Measurements from ENCODE around the gene NNMT. TPM values are rescaled to one million over a fixed set of nuclear protein-coding genes. Genes with fewer than 3 reads are reported as not detected.

The NNMT gene
- total RNA-seq, 1 experiment from 2014 or later, result not detected

DNA sequence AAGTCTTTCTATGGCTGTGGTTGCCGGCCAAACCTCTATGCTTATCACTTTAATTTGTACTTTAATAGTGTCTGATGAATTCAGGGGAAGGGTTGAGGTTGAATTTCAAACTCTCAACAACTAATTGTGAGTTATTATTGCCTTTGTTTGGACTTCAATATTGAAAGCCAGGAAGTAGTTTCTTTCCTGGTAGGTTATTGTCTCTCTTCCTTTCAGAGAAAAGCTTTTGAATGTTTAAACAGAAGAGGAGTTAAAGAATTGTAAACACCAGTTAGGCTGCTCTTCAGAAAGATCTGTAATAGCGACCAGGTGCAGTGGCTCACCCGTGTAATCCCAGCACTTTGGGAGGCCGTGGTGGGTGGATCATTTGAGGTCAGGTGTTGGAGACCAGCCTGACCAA is 22.2 kb downstream of the NNMT start:
- Histone ChIP-seq H3K9me2 (ENCODE audit: insufficient read depth) (no peaks in the 10 kb centered on the region), H3K27me3 (ENCODE audit: insufficient read depth, low read length) (peaks cover 28% of the 10 kb centered on the region), H3K27ac (ENCODE audit: low read depth, low read length) (no peak overlapping the region), H3K79me2 (ENCODE audit: insufficient read depth, low read length) (no peaks in the 10 kb centered on the region), H3K4me1 (ENCODE audit: control insufficient read depth in 1 of 2, insufficient read depth in 2 of 2, low read length in 2 of 2) (no peaks in the 10 kb centered on the region), H3K4me3 (replicated peaks in 1 of 2; ENCODE audit: low read depth in 1 of 2, low read length in 2 of 2) (no peak overlapping the region), H3K36me3 (ENCODE audit: control insufficient read depth in 1 of 2, insufficient read depth in 2 of 2, low read length in 2 of 2) (no peaks in the 10 kb centered on the region), H3K9ac (ENCODE audit: low read length) (no peak overlapping the region), H4K20me1 (ENCODE audit: insufficient read depth) (no peaks in the 10 kb centered on the region), H3K4me2 (ENCODE audit: low read length) (no peak overlapping the region), H2AFZ (ENCODE audit: low read depth, low read length, poor library complexity, severe bottlenecking) (no peak overlapping the region), H3K9me3 (ENCODE audit: control insufficient read depth in 1 of 2, insufficient read depth in 1 of 2, low read depth in 1 of 2, low read length in 2 of 2) (no peaks in the 10 kb centered on the region)
- BruUV-seq (replicated peaks), result no TSS peak
- POLR2A ChIA-PET, result no interaction called here
- RAD21 ChIA-PET (ENCODE audit: low non-redundant PET in 1 of 2, low total read pairs in 2 of 2, uncharacterized antibody in 2 of 2, unreplicated experiment in 2 of 2), result no interaction called here
- CTCF ChIA-PET, result no interaction called here
- intact Hi-C loops (cut with micrococcal nuclease), result no loop called here
- DNase-seq (ENCODE audit: low read depth, low spot score), result no peak
- no peak for ATAC-seq
- TF ChIP-seq, protein P1, sequence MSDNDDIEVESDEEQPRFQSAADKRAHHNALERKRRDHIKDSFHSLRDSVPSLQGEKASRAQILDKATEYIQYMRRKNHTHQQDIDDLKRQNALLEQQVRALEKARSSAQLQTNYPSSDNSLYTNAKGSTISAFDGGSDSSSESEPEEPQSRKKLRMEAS (IDR thresholded peaks at IDR 0.05), result no peak
- TF ChIP-seq JUND (IDR thresholded peaks at IDR 0.05), result no peak
- no peak for TF ChIP-seq EZH2 (IDR thresholded peaks at IDR 0.05)
- no peak for TF ChIP-seq POLR2AphosphoS5 (IDR thresholded peaks at IDR 0.05; ENCODE audit: low read depth, low read length)
- TF ChIP-seq EGR1 (IDR thresholded peaks at IDR 0.05; ENCODE audit: low read depth), result no peak
- TF ChIP-seq TCF7L2 (IDR thresholded peaks at IDR 0.05; ENCODE audit: borderline replicate concordance, extremely low read depth, insufficient read depth, insufficient read length), result no peak
- TF ChIP-seq CBX3 (IDR thresholded peaks at IDR 0.05; ENCODE audit: low read depth), result no peak
- TF ChIP-seq, protein P2, sequence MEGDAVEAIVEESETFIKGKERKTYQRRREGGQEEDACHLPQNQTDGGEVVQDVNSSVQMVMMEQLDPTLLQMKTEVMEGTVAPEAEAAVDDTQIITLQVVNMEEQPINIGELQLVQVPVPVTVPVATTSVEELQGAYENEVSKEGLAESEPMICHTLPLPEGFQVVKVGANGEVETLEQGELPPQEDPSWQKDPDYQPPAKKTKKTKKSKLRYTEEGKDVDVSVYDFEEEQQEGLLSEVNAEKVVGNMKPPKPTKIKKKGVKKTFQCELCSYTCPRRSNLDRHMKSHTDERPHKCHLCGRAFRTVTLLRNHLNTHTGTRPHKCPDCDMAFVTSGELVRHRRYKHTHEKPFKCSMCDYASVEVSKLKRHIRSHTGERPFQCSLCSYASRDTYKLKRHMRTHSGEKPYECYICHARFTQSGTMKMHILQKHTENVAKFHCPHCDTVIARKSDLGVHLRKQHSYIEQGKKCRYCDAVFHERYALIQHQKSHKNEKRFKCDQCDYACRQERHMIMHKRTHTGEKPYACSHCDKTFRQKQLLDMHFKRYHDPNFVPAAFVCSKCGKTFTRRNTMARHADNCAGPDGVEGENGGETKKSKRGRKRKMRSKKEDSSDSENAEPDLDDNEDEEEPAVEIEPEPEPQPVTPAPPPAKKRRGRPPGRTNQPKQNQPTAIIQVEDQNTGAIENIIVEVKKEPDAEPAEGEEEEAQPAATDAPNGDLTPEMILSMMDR (IDR thresholded peaks at IDR 0.05 in 2 of 3, conservative IDR thresholded peaks at IDR 0.05 in 1 of 3; ENCODE audit: borderline replicate concordance in 1 of 3, insufficient read depth in 1 of 3, low read depth in 2 of 3, low read length in 2 of 3), result no peak
- TF ChIP-seq, protein P3, sequence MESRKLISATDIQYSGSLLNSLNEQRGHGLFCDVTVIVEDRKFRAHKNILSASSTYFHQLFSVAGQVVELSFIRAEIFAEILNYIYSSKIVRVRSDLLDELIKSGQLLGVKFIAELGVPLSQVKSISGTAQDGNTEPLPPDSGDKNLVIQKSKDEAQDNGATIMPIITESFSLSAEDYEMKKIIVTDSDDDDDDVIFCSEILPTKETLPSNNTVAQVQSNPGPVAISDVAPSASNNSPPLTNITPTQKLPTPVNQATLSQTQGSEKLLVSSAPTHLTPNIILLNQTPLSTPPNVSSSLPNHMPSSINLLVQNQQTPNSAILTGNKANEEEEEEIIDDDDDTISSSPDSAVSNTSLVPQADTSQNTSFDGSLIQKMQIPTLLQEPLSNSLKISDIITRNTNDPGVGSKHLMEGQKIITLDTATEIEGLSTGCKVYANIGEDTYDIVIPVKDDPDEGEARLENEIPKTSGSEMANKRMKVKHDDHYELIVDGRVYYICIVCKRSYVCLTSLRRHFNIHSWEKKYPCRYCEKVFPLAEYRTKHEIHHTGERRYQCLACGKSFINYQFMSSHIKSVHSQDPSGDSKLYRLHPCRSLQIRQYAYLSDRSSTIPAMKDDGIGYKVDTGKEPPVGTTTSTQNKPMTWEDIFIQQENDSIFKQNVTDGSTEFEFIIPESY (IDR thresholded peaks at IDR 0.05; ENCODE audit: extremely low read depth, insufficient replicate concordance, low read length), result no peak
- TF ChIP-seq YY1 (IDR thresholded peaks at IDR 0.05; ENCODE audit: extremely low read depth, insufficient replicate concordance, low read depth, low read length), result no peak
- TF ChIP-seq CEBPB (IDR thresholded peaks at IDR 0.05; ENCODE audit: low read depth), result no peak
- no peak for TF ChIP-seq FOSL1 (IDR thresholded peaks at IDR 0.05; ENCODE audit: low read depth)
- no peak for TF ChIP-seq RAD21 (IDR thresholded peaks at IDR 0.05; ENCODE audit: low read depth)
- TF ChIP-seq, protein P4, sequence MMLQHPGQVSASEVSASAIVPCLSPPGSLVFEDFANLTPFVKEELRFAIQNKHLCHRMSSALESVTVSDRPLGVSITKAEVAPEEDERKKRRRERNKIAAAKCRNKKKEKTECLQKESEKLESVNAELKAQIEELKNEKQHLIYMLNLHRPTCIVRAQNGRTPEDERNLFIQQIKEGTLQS (IDR thresholded peaks at IDR 0.05), result no peak
- TF ChIP-seq POLR2A (IDR thresholded peaks at IDR 0.05; ENCODE audit: borderline replicate concordance, extremely low read depth, insufficient read depth, insufficient read length), result no peak
- no peak for TF ChIP-seq ELF1 (IDR thresholded peaks at IDR 0.05; ENCODE audit: borderline replicate concordance, low read depth)
- no peak for TF ChIP-seq SIN3A (IDR thresholded peaks at IDR 0.05; ENCODE audit: low read depth)
- TF ChIP-seq, protein P5, sequence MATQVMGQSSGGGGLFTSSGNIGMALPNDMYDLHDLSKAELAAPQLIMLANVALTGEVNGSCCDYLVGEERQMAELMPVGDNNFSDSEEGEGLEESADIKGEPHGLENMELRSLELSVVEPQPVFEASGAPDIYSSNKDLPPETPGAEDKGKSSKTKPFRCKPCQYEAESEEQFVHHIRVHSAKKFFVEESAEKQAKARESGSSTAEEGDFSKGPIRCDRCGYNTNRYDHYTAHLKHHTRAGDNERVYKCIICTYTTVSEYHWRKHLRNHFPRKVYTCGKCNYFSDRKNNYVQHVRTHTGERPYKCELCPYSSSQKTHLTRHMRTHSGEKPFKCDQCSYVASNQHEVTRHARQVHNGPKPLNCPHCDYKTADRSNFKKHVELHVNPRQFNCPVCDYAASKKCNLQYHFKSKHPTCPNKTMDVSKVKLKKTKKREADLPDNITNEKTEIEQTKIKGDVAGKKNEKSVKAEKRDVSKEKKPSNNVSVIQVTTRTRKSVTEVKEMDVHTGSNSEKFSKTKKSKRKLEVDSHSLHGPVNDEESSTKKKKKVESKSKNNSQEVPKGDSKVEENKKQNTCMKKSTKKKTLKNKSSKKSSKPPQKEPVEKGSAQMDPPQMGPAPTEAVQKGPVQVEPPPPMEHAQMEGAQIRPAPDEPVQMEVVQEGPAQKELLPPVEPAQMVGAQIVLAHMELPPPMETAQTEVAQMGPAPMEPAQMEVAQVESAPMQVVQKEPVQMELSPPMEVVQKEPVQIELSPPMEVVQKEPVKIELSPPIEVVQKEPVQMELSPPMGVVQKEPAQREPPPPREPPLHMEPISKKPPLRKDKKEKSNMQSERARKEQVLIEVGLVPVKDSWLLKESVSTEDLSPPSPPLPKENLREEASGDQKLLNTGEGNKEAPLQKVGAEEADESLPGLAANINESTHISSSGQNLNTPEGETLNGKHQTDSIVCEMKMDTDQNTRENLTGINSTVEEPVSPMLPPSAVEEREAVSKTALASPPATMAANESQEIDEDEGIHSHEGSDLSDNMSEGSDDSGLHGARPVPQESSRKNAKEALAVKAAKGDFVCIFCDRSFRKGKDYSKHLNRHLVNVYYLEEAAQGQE (IDR thresholded peaks at IDR 0.05; ENCODE audit: low read depth), result no peak
- TF ChIP-seq EZH2phosphoT487 (IDR thresholded peaks at IDR 0.05; ENCODE audit: borderline replicate concordance), result no peak
- no peak for TF ChIP-seq SRF (IDR thresholded peaks at IDR 0.05; ENCODE audit: low read depth)

Measured in HCT116 (cell line).